Measurements from ENCODE around the gene RAPGEF5. TPM values are rescaled to one million over a fixed set of nuclear protein-coding genes. Genes with fewer than 3 reads are reported as not detected.

RAPGEF5 gene
- total RNA-seq, 2 experiments from 2014 or later, result 0.42 to 0.63 TPM

- peaks cover 11% of the 10 kb centered on the region for H3K4me1 Mint-ChIP-seq (ENCODE audit: low read depth)
- POLR2A ChIA-PET, result no interaction called here
- H3K27ac Mint-ChIP-seq, result no peak overlapping the region
- DNase-seq, result no peak
- H3K36me3 Mint-ChIP-seq (ENCODE audit: low read depth), result no peaks in the 10 kb centered on the region
- H3K27me3 Mint-ChIP-seq (ENCODE audit: low read depth), result peaks cover 12% of the 10 kb centered on the region
- CTCF ChIA-PET, result no interaction called here
- H3K9me3 Mint-ChIP-seq (ENCODE audit: insufficient read depth), result no peaks in the 10 kb centered on the region
- no peak overlapping the region for H3K4me3 Mint-ChIP-seq
- ATAC-seq, result no peak
Observed at GRCh38 chr7:22147868-22148267, 209.1 kb downstream of the RAPGEF5 start.

- ATAC-seq (peak; percentile 44), DNase-seq (peak; percentile 26)
- peak overlapping the region; percentile 5 for H3K27ac Mint-ChIP-seq
- CTCF ChIA-PET, result no interaction called here
- peaks cover 11% of the 10 kb centered on the region for H3K4me1 Mint-ChIP-seq (ENCODE audit: low read depth)
- peak overlapping the region; percentile 2 for H3K4me3 Mint-ChIP-seq
- no peaks in the 10 kb centered on the region for H3K9me3 Mint-ChIP-seq (ENCODE audit: insufficient read depth)
- no peaks in the 10 kb centered on the region for H3K36me3 Mint-ChIP-seq (ENCODE audit: low read depth)
- peaks cover 12% of the 10 kb centered on the region for H3K27me3 Mint-ChIP-seq (ENCODE audit: low read depth)
- POLR2A ChIA-PET, result no interaction called here
Observed at GRCh38 chr7:22146961-22147512, 209.9 kb downstream of the RAPGEF5 start.

GRCh38 chr7:22144950-22145349 lies 212.0 kb downstream of the RAPGEF5 start:
- ATAC-seq, result no peak
- POLR2A ChIA-PET, result no interaction called here

GRCh38 chr7:22143491-22143890 lies 213.5 kb downstream of the RAPGEF5 start:
- H3K9me3 Mint-ChIP-seq (ENCODE audit: insufficient read depth), result no peaks in the 10 kb centered on the region
- ATAC-seq, result no peak
- H3K36me3 Mint-ChIP-seq (ENCODE audit: low read depth), result no peaks in the 10 kb centered on the region
- ChIA-PET CTCF (no interaction called here), POLR2A (no interaction called here)
- DNase-seq, result no peak
- peaks cover 9% of the 10 kb centered on the region for H3K4me1 Mint-ChIP-seq (ENCODE audit: low read depth)
- peaks cover 19% of the 10 kb centered on the region for H3K27me3 Mint-ChIP-seq (ENCODE audit: low read depth)
- no peak overlapping the region for H3K4me3 Mint-ChIP-seq
- no peak overlapping the region for H3K27ac Mint-ChIP-seq

More at GRCh38 chr7:22144950-22145349, 212.0 kb downstream of the RAPGEF5 start:
- no peaks in the 10 kb centered on the region for H3K36me3 Mint-ChIP-seq (ENCODE audit: low read depth)
- no peak for DNase-seq
- peaks cover 11% of the 10 kb centered on the region for H3K4me1 Mint-ChIP-seq (ENCODE audit: low read depth)
- H3K27ac Mint-ChIP-seq, result no peak overlapping the region
- no peaks in the 10 kb centered on the region for H3K9me3 Mint-ChIP-seq (ENCODE audit: insufficient read depth)
- no peak overlapping the region for H3K4me3 Mint-ChIP-seq
- CTCF ChIA-PET, result no interaction called here
- H3K27me3 Mint-ChIP-seq (ENCODE audit: low read depth), result peaks cover 18% of the 10 kb centered on the region

GRCh38 chr7:22142572-22142971 lies 214.4 kb downstream of the RAPGEF5 start:
- Mint-ChIP-seq H3K27ac (no peak overlapping the region), H3K4me3 (no peak overlapping the region), H3K36me3 (ENCODE audit: low read depth) (no peaks in the 10 kb centered on the region), H3K9me3 (ENCODE audit: insufficient read depth) (no peaks in the 10 kb centered on the region), H3K4me1 (ENCODE audit: low read depth) (peaks cover 4% of the 10 kb centered on the region), H3K27me3 (ENCODE audit: low read depth) (peaks cover 19% of the 10 kb centered on the region)
- ChIA-PET POLR2A (no interaction called here), CTCF (interaction anchor here (3.9 kb wide), 1 partner anchor 32 kb away, joined by 13 read pairs; no protein-coding TSS in a partner anchor)
- no peak for DNase-seq
- no peak for ATAC-seq

GRCh38 chr7:22141355-22141754 lies 215.6 kb downstream of the RAPGEF5 start:
- ChIA-PET CTCF (interaction anchor here (1.4 to 3.9 kb wide), 2 partner anchors 31 to 311 kb away, joined by 6 to 13 read pairs; no protein-coding TSS in a partner anchor), POLR2A (interaction anchor here (0.5 kb wide), 1 partner anchor 309 kb away, joined by 5 read pairs; no protein-coding TSS in a partner anchor)
- ATAC-seq (no peak), DNase-seq (no peak)
- Mint-ChIP-seq H3K9me3 (ENCODE audit: insufficient read depth) (no peaks in the 10 kb centered on the region), H3K27ac (no peak overlapping the region), H3K36me3 (ENCODE audit: low read depth) (no peaks in the 10 kb centered on the region), H3K27me3 (ENCODE audit: low read depth) (peaks cover 17% of the 10 kb centered on the region), H3K4me1 (ENCODE audit: low read depth) (no peaks in the 10 kb centered on the region), H3K4me3 (no peak overlapping the region)

- no peak overlapping the region for H3K27ac Mint-ChIP-seq
- peaks cover 21% of the 10 kb centered on the region for H3K27me3 Mint-ChIP-seq (ENCODE audit: low read depth)
Observed at GRCh38 chr7:22140578-22140977, 216.4 kb downstream of the RAPGEF5 start.

GRCh38 chr7:22138886-22139285 lies 218.1 kb downstream of the RAPGEF5 start:
- H3K36me3 Mint-ChIP-seq (ENCODE audit: low read depth), result no peaks in the 10 kb centered on the region

More at GRCh38 chr7:22140578-22140977, 216.4 kb downstream of the RAPGEF5 start:
- no peak overlapping the region for H3K4me3 Mint-ChIP-seq
- ChIA-PET CTCF (interaction anchor here (1.4 to 3.9 kb wide), 2 partner anchors 30 to 312 kb away, joined by 6 to 13 read pairs; no protein-coding TSS in a partner anchor), POLR2A (interaction anchor here (0.5 kb wide), 1 partner anchor 20 kb away, joined by 3 read pairs; no protein-coding TSS in a partner anchor)
- no peaks in the 10 kb centered on the region for H3K9me3 Mint-ChIP-seq (ENCODE audit: insufficient read depth)
- no peaks in the 10 kb centered on the region for H3K4me1 Mint-ChIP-seq (ENCODE audit: low read depth)
- H3K36me3 Mint-ChIP-seq (ENCODE audit: low read depth), result no peaks in the 10 kb centered on the region
- DNase-seq, result no peak
- ATAC-seq, result no peak

GRCh38 chr7:22138106-22138505 lies 218.8 kb downstream of the RAPGEF5 start:
- Mint-ChIP-seq H3K9me3 (ENCODE audit: insufficient read depth) (no peaks in the 10 kb centered on the region), H3K36me3 (ENCODE audit: low read depth) (no peaks in the 10 kb centered on the region), H3K4me1 (ENCODE audit: low read depth) (no peaks in the 10 kb centered on the region), H3K27ac (no peak overlapping the region), H3K27me3 (ENCODE audit: low read depth) (peaks cover 19% of the 10 kb centered on the region), H3K4me3 (no peak overlapping the region)
- ATAC-seq (no peak), DNase-seq (no peak)
- CTCF ChIA-PET, result interaction anchor here (1.2 to 1.3 kb wide), 2 partner anchors 16 to 28 kb away, joined by 3 read pairs; no protein-coding TSS in a partner anchor
- POLR2A ChIA-PET, result no interaction called here

More at GRCh38 chr7:22138886-22139285, 218.1 kb downstream of the RAPGEF5 start:
- Mint-ChIP-seq H3K27ac (no peak overlapping the region), H3K4me1 (ENCODE audit: low read depth) (no peaks in the 10 kb centered on the region), H3K9me3 (ENCODE audit: insufficient read depth) (no peaks in the 10 kb centered on the region), H3K4me3 (no peak overlapping the region), H3K27me3 (ENCODE audit: low read depth) (peaks cover 18% of the 10 kb centered on the region)
- no peak for DNase-seq
- ATAC-seq, result no peak
- ChIA-PET CTCF (interaction anchor here (3.9 kb wide), 1 partner anchor 29 kb away, joined by 13 read pairs; no protein-coding TSS in a partner anchor), POLR2A (no interaction called here)

- H3K36me3 Mint-ChIP-seq (ENCODE audit: low read depth), result no peaks in the 10 kb centered on the region
- ATAC-seq (no peak), DNase-seq (no peak)
- CTCF ChIA-PET, result interaction anchor here (1.2 to 1.3 kb wide), 2 partner anchors 16 to 28 kb away, joined by 3 read pairs; no protein-coding TSS in a partner anchor
- no peak overlapping the region for H3K27ac Mint-ChIP-seq
- no peaks in the 10 kb centered on the region for H3K9me3 Mint-ChIP-seq (ENCODE audit: insufficient read depth)
- peaks cover 21% of the 10 kb centered on the region for H3K27me3 Mint-ChIP-seq (ENCODE audit: low read depth)
- H3K4me1 Mint-ChIP-seq (ENCODE audit: low read depth), result no peaks in the 10 kb centered on the region
- POLR2A ChIA-PET, result no interaction called here
- no peak overlapping the region for H3K4me3 Mint-ChIP-seq
Observed at GRCh38 chr7:22137466-22137865, 219.5 kb downstream of the RAPGEF5 start.

GRCh38 chr7:22137026-22137425 lies 219.9 kb downstream of the RAPGEF5 start:
- ATAC-seq, result no peak
- Mint-ChIP-seq H3K27me3 (ENCODE audit: low read depth) (peaks cover 20% of the 10 kb centered on the region), H3K4me1 (ENCODE audit: low read depth) (no peaks in the 10 kb centered on the region), H3K9me3 (ENCODE audit: insufficient read depth) (no peaks in the 10 kb centered on the region), H3K4me3 (no peak overlapping the region), H3K27ac (no peak overlapping the region), H3K36me3 (ENCODE audit: low read depth) (no peaks in the 10 kb centered on the region)
- ChIA-PET POLR2A (no interaction called here), CTCF (interaction anchor here (1.2 to 1.3 kb wide), 2 partner anchors 17 to 27 kb away, joined by 3 read pairs; no protein-coding TSS in a partner anchor)
- DNase-seq, result no peak

GRCh38 chr7:22129819-22130580 lies 227.0 kb downstream of the RAPGEF5 start:
- DNase-seq, result no peak
- POLR2A ChIA-PET, result no interaction called here
- Mint-ChIP-seq H3K27ac (no peak overlapping the region), H3K27me3 (ENCODE audit: low read depth) (peaks cover 12% of the 10 kb centered on the region), H3K36me3 (ENCODE audit: low read depth) (no peaks in the 10 kb centered on the region), H3K4me3 (no peak overlapping the region), H3K4me1 (ENCODE audit: low read depth) (no peaks in the 10 kb centered on the region), H3K9me3 (ENCODE audit: insufficient read depth) (no peaks in the 10 kb centered on the region)
- ATAC-seq, result no peak
- CTCF ChIA-PET, result interaction anchor here (0.6 to 1.2 kb wide), 2 partner anchors 20 to 48 kb away, joined by 3 read pairs; no protein-coding TSS in a partner anchor
